ENCODE data around the gene TOMM20. TPM values are rescaled to one million over a fixed set of nuclear protein-coding genes. Genes with fewer than 3 reads are reported as not detected.

Gene TOMM20
- polyA plus RNA-seq, 1 experiment: 94.0 TPM

GRCh38 chr1:235139315-235139714 is 10.7 kb upstream of the TOMM20 start:
- Histone ChIP-seq H3K4me3 (ENCODE audit: low read depth, low read length) (no peak overlapping the region), H3K27ac (ENCODE audit: low read depth, low read length) (no peak overlapping the region), H3K27me3 (ENCODE audit: control insufficient read depth, insufficient read depth, low read length) (no peaks in the 10 kb centered on the region), H3K9me3 (ENCODE audit: control insufficient read depth, insufficient read depth, low read length) (no peaks in the 10 kb centered on the region)
- ChIA-PET CTCF (interaction anchor here (0.8 to 1.0 kb wide), 2 partner anchors 17 to 278 kb away, joined by 3 to 5 read pairs; no protein-coding TSS in a partner anchor), POLR2A (no interaction called here)
- TF ChIP-seq CTCF (IDR thresholded peaks at IDR 0.05; ENCODE audit: low read depth, low read length): no peak
- no peak for DNase-seq (ENCODE audit: low read depth, low spot score)

- H3K27me3 ChIP-seq (ENCODE audit: control insufficient read depth, insufficient read depth, low read length): no peaks in the 10 kb centered on the region
- no peak overlapping the region for H3K27ac ChIP-seq (ENCODE audit: low read depth, low read length)
- H3K9me3 ChIP-seq (ENCODE audit: control insufficient read depth, insufficient read depth, low read length): no peaks in the 10 kb centered on the region
- no peak for TF ChIP-seq CTCF (IDR thresholded peaks at IDR 0.05; ENCODE audit: low read depth, low read length)
- DNase-seq (ENCODE audit: low read depth, low spot score): no peak
- ChIA-PET CTCF (interaction anchor here (2.3 kb wide), 1 partner anchor 277 kb away, joined by 11 read pairs; no protein-coding TSS in a partner anchor), POLR2A (no interaction called here)
- H3K4me3 ChIP-seq (ENCODE audit: low read depth, low read length): no peak overlapping the region
Observed at GRCh38 chr1:235138821-235139220, 10.2 kb upstream of the TOMM20 start.

GRCh38 chr1:235136111-235136510 is 7.5 kb upstream of the TOMM20 start:
- ChIA-PET POLR2A (interaction anchor here (0.5 kb wide), 1 partner anchor 79 kb away, joined by 3 read pairs; no protein-coding TSS in a partner anchor), CTCF (no interaction called here)
- no peak for DNase-seq (ENCODE audit: low read depth, low spot score)
- Histone ChIP-seq H3K27me3 (ENCODE audit: control insufficient read depth, insufficient read depth, low read length) (no peaks in the 10 kb centered on the region), H3K9me3 (ENCODE audit: control insufficient read depth, insufficient read depth, low read length) (no peaks in the 10 kb centered on the region), H3K4me3 (ENCODE audit: low read depth, low read length) (no peak overlapping the region), H3K27ac (ENCODE audit: low read depth, low read length) (no peak overlapping the region)
- no peak for TF ChIP-seq CTCF (IDR thresholded peaks at IDR 0.05; ENCODE audit: low read depth, low read length)

GRCh38 chr1:235134171-235134570 is 5.5 kb upstream of the TOMM20 start:
- CTCF ChIA-PET: no interaction called here

GRCh38 chr1:235133086-235133485 is 4.4 kb upstream of the TOMM20 start:
- ChIA-PET POLR2A (no interaction called here), CTCF (interaction anchor here (0.8 kb wide), 1 partner anchor 647 kb away, joined by 3 read pairs; no protein-coding TSS in a partner anchor)
- no peaks in the 10 kb centered on the region for H3K27me3 ChIP-seq (ENCODE audit: control insufficient read depth, insufficient read depth, low read length)
- no peaks in the 10 kb centered on the region; the same call in 1 of the 2 replicates for H3K9me3 ChIP-seq (ENCODE audit: control insufficient read depth, insufficient read depth, low read length)
- no peak for DNase-seq (ENCODE audit: low read depth, low spot score)
- no peak overlapping the region for H3K27ac ChIP-seq (ENCODE audit: low read depth, low read length)
- no peak for TF ChIP-seq CTCF (IDR thresholded peaks at IDR 0.05; ENCODE audit: low read depth, low read length)
- H3K4me3 ChIP-seq (ENCODE audit: low read depth, low read length): no peak overlapping the region

More at GRCh38 chr1:235134171-235134570, 5.5 kb upstream of the TOMM20 start:
- no peaks in the 10 kb centered on the region for H3K9me3 ChIP-seq (ENCODE audit: control insufficient read depth, insufficient read depth, low read length)
- H3K27ac ChIP-seq (ENCODE audit: low read depth, low read length): no peak overlapping the region
- POLR2A ChIA-PET: no interaction called here
- DNase-seq (ENCODE audit: low read depth, low spot score): no peak
- no peak for TF ChIP-seq CTCF (IDR thresholded peaks at IDR 0.05; ENCODE audit: low read depth, low read length)
- H3K4me3 ChIP-seq (ENCODE audit: low read depth, low read length): no peak overlapping the region
- H3K27me3 ChIP-seq (ENCODE audit: control insufficient read depth, insufficient read depth, low read length): no peaks in the 10 kb centered on the region
